ENCODE data around the gene EIF4A3. TPM values are rescaled to one million over a fixed set of nuclear protein-coding genes. Genes with fewer than 3 reads are reported as not detected.
A peak's percentile ranks its signal among the peaks of the same experiment; 100 is the strongest.

EIF4A3 gene
- total and polyA plus RNA-seq, 2 experiments from 2014 or later: 124 to 126 TPM

DNA sequence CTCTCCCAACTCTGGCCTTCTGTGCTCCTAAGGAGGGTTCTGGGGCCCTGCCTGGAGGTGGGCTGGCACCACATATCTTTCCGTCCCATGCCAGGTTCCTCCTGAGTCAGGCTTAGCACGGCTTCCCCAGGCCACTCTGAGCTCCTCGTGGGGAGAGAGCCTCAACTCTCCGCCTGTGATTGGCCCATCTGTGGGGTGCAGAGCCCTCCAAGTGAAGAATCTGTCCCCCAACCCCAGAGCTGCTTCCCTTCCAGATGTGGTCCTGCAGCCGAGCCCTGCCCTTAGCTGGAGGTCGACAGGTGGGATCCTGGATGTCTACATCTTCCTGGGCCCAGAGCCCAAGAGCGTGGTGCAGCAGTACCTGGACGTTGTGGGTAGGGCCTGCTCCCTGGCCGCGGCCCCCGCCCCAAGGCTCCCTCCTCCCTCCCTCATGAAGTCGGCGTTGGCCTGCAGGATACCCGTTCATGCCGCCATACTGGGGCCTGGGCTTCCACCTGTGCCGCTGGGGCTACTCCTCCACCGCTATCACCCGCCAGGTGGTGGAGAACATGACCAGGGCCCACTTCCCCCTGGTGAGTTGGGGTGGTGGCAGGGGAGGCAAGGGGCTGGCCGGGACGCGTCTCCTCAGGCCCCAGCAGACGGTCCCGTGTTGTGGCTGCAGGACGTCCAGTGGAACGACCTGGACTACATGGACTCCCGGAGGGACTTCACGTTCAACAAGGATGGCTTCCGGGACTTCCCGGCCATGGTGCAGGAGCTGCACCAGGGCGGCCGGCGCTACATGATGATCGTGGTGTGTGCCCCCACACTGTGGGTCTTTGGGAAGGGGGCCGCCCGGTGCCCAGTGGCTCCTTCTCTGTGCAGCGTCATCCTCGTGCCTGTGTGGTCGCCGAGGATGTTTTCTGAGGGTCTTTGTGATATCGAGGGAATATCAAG is 38.6 kb downstream of the EIF4A3 start:
- DNase-seq (ENCODE audit: low read depth in 1 of 2, low spot score in 1 of 2): no peak

DNA sequence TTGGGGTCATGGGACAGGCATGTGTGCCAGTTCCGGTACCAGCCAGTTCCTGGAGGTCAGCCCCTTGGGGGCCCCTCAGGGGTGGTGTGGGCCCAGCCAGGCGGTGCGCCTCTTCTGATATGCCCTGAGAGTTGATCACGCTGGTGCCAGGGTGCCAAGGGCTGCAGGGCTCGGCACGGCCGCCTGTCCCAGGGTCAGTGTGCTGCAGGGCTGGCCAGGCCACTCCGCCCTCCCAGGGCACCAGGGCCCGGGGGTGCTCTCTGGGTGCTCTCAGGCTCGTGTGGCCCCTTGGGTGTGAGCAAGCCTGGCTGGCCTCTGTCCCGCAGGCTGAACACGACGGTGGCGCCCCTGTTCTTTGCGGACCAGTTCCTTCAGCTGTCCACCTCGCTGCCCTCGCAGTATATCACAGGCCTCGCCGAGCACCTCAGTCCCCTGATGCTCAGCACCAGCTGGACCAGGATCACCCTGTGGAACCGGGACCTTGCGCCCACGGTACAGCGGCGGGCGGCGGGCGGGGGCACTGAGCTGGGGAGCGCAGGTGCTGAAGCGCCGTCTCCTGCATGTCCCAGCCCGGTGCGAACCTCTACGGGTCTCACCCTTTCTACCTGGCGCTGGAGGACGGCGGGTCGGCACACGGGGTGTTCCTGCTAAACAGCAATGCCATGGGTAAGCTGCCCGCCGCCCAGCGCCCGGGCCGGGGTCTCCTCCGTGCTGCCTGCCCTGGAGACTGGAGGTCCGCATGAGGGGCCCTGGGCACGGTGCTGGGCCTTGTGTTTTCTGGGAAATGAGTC is 39.5 kb downstream of the EIF4A3 start:
- no peak overlapping the region for H3K4me3 ChIP-seq
- DNase-seq (ENCODE audit: low read depth in 1 of 2, low spot score in 1 of 2): no peak
- no peaks in the 10 kb centered on the region for H3K27me3 ChIP-seq
- H3K9me3 ChIP-seq (ENCODE audit: low read depth): no peaks in the 10 kb centered on the region
- H3K27ac ChIP-seq: no peak overlapping the region
- no peaks in the 10 kb centered on the region for H3K36me3 ChIP-seq
- TF ChIP-seq, protein P1, sequence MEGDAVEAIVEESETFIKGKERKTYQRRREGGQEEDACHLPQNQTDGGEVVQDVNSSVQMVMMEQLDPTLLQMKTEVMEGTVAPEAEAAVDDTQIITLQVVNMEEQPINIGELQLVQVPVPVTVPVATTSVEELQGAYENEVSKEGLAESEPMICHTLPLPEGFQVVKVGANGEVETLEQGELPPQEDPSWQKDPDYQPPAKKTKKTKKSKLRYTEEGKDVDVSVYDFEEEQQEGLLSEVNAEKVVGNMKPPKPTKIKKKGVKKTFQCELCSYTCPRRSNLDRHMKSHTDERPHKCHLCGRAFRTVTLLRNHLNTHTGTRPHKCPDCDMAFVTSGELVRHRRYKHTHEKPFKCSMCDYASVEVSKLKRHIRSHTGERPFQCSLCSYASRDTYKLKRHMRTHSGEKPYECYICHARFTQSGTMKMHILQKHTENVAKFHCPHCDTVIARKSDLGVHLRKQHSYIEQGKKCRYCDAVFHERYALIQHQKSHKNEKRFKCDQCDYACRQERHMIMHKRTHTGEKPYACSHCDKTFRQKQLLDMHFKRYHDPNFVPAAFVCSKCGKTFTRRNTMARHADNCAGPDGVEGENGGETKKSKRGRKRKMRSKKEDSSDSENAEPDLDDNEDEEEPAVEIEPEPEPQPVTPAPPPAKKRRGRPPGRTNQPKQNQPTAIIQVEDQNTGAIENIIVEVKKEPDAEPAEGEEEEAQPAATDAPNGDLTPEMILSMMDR (IDR thresholded peaks at IDR 0.05; ENCODE audit: low read depth, low read length): no peak
- peaks cover 8% of the 10 kb centered on the region for H3K4me1 ChIP-seq (ENCODE audit: low read depth)

More for the DNA sequence above, 38.6 kb downstream of the EIF4A3 start:
- H3K4me1 ChIP-seq (ENCODE audit: low read depth): peaks cover 8% of the 10 kb centered on the region
- no peak overlapping the region for H3K4me3 ChIP-seq
- H3K27me3 ChIP-seq: no peaks in the 10 kb centered on the region
- TF ChIP-seq, protein P1 (IDR thresholded peaks at IDR 0.05; ENCODE audit: low read depth, low read length): no peak
- H3K27ac ChIP-seq: no peak overlapping the region
- no peaks in the 10 kb centered on the region for H3K36me3 ChIP-seq
- H3K9me3 ChIP-seq (ENCODE audit: low read depth): no peaks in the 10 kb centered on the region

DNA sequence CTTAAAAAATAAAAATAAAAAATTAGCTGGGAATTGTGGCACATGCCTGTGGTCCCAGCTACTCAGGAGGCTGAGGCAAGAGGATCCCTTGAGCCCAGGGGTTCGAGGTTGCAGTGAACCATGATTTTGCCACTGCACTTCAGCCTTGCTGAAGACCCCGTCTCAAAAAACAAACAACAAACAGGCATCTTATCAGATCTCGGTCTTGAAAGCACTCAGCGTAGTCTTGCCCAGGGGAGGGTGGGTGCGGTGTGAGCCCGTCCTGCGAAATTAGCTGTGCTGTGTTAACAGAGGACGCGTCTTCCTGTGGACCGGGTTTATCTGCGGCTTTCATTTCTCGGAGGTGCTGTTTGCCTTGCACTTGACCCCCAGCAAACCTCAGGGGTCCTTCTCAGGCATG is 40.2 kb downstream of the EIF4A3 start:
- Histone ChIP-seq H3K4me1 (ENCODE audit: low read depth) (peaks cover 8% of the 10 kb centered on the region), H3K27ac (no peak overlapping the region), H3K9me3 (ENCODE audit: low read depth) (no peaks in the 10 kb centered on the region), H3K4me3 (no peak overlapping the region), H3K27me3 (no peaks in the 10 kb centered on the region), H3K36me3 (no peaks in the 10 kb centered on the region)
- no peak for DNase-seq (ENCODE audit: low read depth in 1 of 2, low spot score in 1 of 2)
- TF ChIP-seq, protein P1 (IDR thresholded peaks at IDR 0.05; ENCODE audit: low read depth, low read length): no peak

DNA sequence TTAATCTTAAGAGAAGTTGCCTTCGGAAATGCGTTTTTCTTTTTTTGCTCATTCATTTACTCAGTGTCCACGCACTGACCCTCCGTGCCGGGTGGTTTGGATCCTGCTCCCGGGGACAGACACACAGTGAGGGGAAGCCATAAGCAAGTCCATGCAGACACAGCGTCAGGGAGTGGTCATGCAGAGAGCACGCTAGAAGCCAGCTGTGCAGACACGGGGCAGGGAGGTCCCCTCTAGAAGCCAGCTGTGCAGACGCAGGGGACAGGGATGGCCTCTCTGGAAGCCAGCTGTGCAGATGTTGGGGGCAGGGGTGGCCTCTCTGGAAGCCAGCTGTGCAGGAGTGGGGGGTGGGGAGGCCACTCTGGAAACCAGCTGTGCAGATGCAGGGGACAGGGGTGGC is 40.8 kb downstream of the EIF4A3 start:
- H3K36me3 ChIP-seq: no peaks in the 10 kb centered on the region
- TF ChIP-seq, protein P1 (IDR thresholded peaks at IDR 0.05; ENCODE audit: low read depth, low read length): no peak
- peaks cover 8% of the 10 kb centered on the region for H3K4me1 ChIP-seq (ENCODE audit: low read depth)
- DNase-seq (ENCODE audit: low read depth in 1 of 2, low spot score in 1 of 2): no peak
- no peak overlapping the region for H3K27ac ChIP-seq
- no peaks in the 10 kb centered on the region for H3K27me3 ChIP-seq
- no peaks in the 10 kb centered on the region for H3K9me3 ChIP-seq (ENCODE audit: low read depth)
- no peak overlapping the region for H3K4me3 ChIP-seq

DNA sequence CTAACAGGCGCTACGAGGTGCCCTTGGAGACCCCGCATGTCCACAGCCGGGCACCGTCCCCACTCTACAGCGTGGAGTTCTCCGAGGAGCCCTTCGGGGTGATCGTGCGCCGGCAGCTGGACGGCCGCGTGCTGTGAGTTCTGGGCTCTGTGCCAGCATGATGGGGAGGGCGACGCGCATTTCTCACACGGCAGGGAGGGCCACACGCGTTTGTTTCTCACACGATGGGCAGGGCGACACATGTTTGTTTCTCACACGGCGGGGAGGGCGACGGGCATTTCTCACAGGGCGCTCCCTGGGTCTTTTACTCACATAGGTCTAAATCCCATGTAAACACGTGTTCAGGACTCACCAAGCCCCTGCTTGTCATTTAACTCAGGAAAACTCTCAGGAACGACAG is 41.2 kb downstream of the EIF4A3 start:
- no peaks in the 10 kb centered on the region for H3K9me3 ChIP-seq (ENCODE audit: low read depth)
- no peaks in the 10 kb centered on the region for H3K27me3 ChIP-seq
- H3K4me3 ChIP-seq: no peak overlapping the region
- H3K36me3 ChIP-seq: no peaks in the 10 kb centered on the region
- no peak overlapping the region for H3K27ac ChIP-seq
- TF ChIP-seq, protein P1 (IDR thresholded peaks at IDR 0.05; ENCODE audit: low read depth, low read length): no peak
- peak in 1 of 2 donors; percentile 27 for DNase-seq (ENCODE audit: low read depth in 1 of 2, low spot score in 1 of 2)
- H3K4me1 ChIP-seq (ENCODE audit: low read depth): peaks cover 8% of the 10 kb centered on the region

Data from cardiac muscle cell (in vitro differentiated cells and primary cell).